ENCODE data around the gene HLF.
A peak's percentile ranks its signal among the peaks of the same experiment; 100 is the strongest.

HLF gene

DNA sequence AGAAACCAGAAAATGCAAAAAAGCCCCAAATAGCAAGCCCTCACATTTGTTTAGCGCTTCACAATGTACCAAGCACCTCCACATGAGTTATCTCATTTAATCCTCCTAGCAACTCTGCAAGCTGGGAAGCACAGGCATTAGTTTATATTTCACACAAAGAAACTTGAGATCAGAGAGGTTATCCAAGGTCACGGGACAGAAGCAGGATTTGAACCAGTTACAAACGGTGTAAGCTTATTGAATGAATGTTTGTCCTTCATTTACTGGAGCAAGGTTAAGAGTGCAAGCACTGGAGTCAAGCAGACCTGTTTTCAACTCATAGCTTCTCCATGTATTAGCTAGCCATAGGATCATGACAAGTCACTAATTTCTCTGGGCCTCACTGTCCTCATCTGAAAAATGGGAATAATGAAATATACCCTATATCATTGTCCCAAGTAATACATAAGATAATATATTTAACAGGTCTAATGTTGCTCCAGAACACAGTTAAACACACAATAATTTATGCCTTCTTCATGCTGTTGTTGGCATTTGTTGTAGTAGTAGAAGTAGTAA lies 6.1 kb upstream of the HLF start:
- DNase-seq = no peak

GRCh38 chr17:55259684-55260111 lies 5.1 kb upstream of the HLF start:
- DNase-seq = no peak

DNA sequence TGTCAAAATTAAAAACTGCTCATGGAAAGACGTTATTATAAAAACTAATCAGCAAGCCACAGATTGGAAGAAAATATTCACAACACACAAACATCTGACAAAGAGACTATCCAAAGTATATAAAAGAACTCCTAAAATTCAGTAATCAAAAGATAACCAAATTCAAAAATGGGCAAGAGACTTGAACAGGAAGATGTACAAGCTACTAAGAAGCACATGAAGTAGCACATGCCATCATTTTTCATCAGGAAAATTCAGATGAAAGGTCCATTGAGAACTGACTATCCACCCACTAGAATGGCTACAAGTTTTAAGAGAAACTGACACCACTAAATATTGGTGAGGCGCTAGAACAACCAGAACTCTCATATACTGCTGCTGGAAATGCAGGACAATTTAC lies 3.4 kb upstream of the HLF start:
- DNase-seq = no peak

DNA sequence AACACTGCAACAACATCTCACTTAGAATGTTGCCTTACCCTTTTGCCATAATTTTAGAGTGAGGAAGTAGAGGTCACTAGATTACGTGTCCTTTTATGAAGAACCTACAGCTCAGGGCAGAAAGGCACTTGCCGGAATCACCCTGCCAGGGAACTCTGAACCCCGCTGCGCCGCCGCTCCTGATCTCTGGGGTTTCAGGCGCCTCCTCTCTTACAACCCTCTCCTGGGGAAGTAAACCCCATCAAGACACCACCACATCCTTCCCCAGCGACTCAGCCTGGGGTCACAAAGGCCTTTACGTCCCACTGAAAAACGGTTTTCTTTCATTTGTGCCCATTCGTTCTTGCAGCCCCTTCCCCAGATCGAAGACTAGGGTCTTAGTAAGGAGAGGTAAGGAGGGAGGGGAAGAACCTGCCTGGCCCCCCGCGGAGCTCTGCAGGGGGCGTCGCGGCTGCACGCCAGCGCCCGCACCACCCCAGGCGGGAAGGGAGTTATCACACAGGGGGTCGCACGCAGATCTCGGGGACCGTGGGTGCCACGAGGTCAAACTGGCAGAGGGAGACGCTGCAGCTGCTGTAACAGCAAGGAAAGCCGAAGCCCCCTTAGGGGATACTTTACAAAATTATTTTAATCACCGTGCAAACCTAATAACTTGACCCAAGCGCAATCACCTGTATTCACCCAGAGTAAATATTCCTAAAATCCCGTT lies 1.0 kb upstream of the HLF start:
- DNase-seq = peak in 1 of 3 donors; percentile 14

GRCh38 chr17:55264278-55264644 lies 499 bp upstream of the HLF start:
- DNase-seq = no peak

GRCh38 chr17:55265311-55266021 lies 706 bp downstream of the HLF start:
- no peak for DNase-seq

GRCh38 chr17:55266051-55266957 lies 1.5 kb downstream of the HLF start:
- DNase-seq = no peak

DNA sequence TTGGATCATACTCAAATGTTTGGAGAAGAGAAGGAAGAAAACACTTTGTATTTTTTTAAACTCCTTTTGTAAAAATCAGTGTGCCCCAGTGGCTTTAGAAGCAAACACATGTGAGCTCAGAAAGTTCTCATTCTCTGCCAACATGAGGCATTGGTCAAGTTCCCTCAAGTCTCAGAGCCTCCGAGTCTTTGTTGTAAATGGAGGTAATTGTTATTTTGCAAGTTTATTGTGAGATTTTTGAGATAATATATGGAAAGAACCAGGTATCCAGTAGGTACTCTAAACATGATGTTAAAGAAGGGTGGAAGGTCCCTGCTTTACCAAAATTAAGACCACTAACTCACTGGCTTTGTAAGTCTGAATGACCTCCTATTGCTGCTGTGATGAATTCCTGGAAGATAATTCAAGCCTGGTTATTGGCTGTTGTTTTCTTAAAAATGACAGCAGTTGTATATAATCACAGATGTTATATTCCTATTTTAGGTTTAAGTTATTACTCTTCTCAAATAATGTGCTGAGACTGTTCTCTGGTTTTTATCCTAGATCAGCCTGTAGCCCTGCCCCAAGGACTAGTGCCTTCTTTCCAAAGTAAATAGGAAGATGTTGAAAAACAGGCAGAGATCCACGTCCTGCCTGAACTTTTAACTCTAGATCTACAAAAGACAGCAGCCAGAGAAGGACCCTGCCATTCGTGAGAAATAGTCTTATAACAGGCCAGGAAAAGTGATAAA lies 2.4 kb downstream of the HLF start:
- DNase-seq = no peak

- no peak for DNase-seq
These were observed 3.3 kb downstream of the HLF start for GRCh38 chr17:55267777-55268648.

DNA sequence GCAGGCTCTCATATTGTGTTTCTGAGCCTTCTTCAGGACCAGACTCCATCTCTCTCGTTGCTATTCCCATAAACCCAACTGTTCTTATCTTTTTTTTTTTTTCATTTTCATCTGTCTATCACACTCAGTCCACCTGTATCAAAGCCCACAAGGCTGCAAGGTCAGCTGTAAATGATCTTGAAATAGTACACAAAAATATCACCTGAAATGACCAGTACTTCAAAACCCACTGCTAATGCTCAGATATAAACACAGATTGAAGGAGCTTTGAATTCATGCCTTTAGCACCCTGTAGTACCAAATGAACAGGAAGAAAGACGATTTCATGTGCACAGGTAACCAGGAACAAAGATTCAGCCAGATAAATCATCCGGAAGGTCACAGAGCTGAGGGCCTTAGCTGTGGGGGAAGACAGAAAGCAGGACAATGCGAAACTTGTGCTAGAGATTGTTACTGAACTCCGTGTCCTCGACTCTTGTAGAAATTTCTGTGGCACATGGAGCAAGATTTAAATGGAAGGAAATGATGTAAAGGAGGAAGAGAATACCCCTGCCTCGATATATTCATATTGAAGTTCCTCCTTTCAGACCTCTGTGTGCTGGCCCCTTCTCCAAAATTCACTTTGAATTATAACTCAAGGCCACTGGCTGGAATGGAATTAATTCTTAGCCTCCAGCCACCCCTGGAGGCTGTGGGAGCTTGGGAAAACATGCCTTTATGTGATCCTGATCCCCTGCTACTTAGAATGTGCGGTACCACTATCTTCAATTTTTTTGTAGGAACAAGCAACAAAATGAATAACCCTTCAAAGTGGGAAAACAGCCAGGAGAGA lies 4.1 kb downstream of the HLF start:
- DNase-seq = no peak

DNA sequence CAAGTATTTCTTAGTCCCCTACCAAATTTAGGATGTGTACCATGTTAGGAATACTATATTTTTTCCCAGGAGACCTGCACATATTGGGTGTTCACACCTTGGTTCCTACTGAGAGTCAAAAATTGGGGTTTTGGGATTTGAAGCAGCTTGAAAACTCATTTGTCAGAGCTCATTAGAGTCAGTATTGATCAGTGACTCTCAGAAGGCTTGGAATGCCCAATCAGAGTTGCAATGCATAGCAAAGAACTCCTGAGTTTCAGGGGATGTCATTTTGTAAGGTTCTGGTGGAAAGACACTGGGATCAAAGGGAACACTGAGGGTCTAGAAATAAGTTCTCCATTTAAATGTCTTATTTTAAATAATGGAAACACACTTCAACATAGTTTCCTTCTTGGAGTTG lies 5.1 kb downstream of the HLF start:
- DNase-seq = no peak

DNA sequence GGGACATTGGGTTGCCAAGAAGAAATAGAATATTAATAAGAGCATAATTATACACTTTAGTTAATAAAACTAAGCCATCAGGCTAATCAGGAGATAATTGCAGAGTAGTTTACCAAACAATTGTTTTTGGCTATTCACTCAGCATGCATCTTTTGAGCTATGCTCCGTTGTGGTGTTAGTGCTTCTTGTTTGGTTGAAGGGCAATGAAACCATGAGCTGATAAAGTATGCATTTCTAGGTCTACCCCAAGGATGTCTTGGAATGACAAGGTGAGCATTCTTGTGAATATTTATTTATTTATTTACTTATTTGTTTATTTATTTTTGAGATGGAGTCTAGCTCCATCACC lies 6.4 kb downstream of the HLF start:
- DNase-seq = no peak

DNA sequence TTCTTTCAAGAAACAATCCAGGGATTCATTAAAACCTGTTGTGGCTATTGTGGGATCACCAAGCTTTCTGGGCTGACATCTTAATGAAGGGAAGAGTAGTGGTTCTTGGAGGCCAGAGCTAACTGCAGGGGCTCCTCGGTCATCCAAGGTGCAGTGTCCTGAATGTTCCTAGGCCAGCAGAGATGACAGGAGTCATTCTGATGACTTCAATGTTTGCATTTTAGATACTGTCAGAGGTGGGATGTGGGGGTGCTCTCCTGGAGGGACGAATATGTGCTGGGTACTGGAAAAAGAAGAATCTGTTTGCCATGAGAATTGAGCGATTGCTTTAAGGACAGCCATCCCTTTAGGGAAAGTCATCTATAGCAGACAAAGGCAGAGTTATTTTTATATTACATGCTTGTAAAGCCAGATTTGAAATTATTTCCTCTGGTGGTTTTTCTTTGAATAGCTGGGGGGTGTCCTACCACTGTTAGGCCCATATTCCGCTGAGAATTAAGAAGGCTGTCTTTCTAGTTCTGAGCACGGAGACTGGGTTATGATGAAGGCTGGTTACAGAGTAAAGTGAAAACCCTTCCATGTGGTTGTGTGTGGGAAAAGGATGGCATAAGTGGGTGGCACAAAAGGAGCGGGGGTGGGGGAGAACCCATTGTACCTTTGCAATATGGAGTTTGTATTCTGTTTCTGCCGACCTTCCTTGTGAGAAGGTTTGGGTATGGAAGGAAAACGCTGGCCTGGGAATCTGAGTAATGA lies 7.4 kb downstream of the HLF start:
- DNase-seq = no peak

GRCh38 chr17:55272711-55273578 lies 8.2 kb downstream of the HLF start:
- no peak for DNase-seq

DNA sequence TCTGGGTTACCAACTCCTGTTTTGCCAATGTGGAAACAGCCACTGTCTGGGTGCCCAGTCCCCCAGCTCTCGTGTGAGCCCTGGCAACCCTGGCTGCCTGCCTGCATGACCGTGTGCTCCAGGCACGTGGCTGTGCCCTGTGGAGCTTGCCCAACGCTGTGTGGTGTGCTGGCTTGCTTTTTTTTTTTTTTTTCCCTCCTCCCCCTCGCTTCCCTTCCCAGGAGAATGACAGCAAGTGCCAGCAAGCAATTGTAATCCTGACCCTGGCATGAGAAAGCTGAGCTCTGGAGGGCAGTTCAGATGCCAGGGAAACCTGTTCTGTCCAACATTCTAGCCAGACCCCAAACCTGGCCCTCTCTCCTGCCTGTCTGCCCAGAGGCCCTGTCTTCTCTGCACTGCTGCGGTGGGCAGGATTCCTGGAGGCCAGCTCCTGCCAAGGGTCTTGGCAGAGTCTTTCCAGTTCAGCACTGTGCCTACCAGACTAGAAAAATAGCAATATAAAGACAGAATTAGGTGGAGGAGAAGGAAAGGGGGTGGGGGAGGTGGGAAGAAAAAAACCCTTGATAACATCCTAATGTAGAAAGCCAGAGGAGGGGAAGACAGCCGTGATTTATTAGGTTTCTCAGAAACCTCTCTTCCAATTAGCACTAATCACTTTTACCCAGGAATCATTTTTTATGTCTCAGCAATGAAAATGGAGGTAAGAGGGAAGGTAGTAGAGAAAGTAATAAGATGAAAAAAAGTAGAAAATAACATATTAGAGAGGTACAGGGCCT lies 9.0 kb downstream of the HLF start:
- no peak for DNase-seq

DNA sequence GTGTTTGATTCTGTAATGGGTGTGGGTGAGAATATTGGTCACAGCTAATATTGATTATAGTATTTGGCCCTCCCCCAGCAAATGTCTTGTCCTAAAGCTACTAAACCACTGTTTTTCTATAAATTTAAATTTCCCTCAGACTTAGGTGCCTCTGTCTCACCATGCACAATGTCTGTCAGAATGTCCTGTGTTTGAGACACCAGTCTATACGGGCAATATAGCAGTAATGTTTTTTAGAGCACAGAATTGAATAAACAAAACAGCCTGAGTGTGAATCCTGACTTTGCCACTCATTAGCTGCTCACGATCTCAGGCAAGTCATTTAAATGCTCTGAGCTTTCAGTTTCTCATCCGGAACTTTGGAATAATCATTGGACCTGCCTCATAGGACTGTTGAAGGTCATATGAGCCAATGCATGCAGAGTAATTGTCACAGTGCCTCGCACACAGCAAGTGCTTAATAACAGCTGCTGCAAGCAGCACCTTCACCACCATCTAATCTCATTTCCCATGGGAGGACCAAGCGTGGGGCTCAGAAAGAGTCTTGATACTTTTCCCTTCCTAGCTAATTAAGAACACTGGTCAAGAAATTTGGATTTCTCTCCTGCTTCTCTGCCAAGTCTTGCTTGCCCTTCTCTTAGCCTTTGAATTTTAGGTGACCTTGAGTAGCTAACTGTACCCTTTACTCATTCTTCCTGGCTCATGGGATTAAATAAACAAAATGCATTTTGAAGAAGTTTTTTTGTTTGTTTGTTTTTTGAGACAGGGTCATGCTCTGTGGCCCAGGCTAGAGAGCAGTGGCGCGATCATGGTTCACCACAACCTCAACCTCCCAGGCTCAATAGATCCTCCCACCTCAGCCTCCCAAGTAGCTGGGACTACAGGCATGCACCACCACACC lies 9.8 kb downstream of the HLF start:
- no peak for DNase-seq

Measured in suppressor macrophage treated with lipopolysaccharide for 1 hour (primary cell).